RWPE1 (cell line): Measurements from ENCODE around the gene ALKAL2.

ENCODE experiments used
- CTCF ChIA-PET: fragments of 350-600 bp; sonication (Branson Sonifier 250); formaldehyde crosslinking; extraction: SDS; loops from one replicate; lab custom pipeline; 2021; lab: Yijun Ruan, JAX
- POLR2A ChIA-PET: fragments of 400-600 bp; formaldehyde crosslinking; extraction: SDS; loops from one replicate; lab custom pipeline; 2020; ENCODE audit warnings: antibody characterized with exemption; ENCODE audit not compliant: low non-redundant PET; lab: Yijun Ruan, JAX
- DNase-seq: peaks from one replicate; pipeline ENCODE4 v3.0.0; 2012; ENCODE audit warnings: low spot score
- H3K27ac ChIP-seq: fragments of 450-650 bp; 2 replicates; pipeline ENCODE4 v1.5.1; 2017
- CTCF ChIP-seq: fragments of 450-650 bp; conservative IDR thresholded peaks from 2 replicates; pipeline ENCODE4 v1.5.1; 2017; ENCODE audit warnings: low read depth, mild to moderate bottlenecking

Gene ALKAL2

GRCh38 chr2:313991-314390 lies 26.1 kb upstream of the ALKAL2 start:
- no peak overlapping the region for H3K27ac ChIP-seq
- CTCF ChIA-PET = no interaction called here
- no peak for DNase-seq

GRCh38 chr2:310994-311393 lies 23.1 kb upstream of the ALKAL2 start:
- H3K27ac ChIP-seq = no peak overlapping the region
- POLR2A ChIA-PET = no interaction called here
- DNase-seq = no peak
- CTCF ChIA-PET = no interaction called here
- TF ChIP-seq CTCF = no peak

More at GRCh38 chr2:313991-314390, 26.1 kb upstream of the ALKAL2 start:
- POLR2A ChIA-PET = no interaction called here
- no peak for TF ChIP-seq CTCF

GRCh38 chr2:309954-310510 lies 22.1 kb upstream of the ALKAL2 start:
- POLR2A ChIA-PET = no interaction called here

GRCh38 chr2:309148-309953 lies 21.5 kb upstream of the ALKAL2 start:
- ChIA-PET POLR2A (no interaction called here), CTCF (interaction anchor here (0.8 to 1.0 kb wide), 2 partner anchors 20 to 328 kb away, joined by 4 read pairs; no protein-coding TSS in a partner anchor)
- H3K27ac ChIP-seq = no peak overlapping the region
- DNase-seq = no peak
- TF ChIP-seq CTCF = no peak

More at GRCh38 chr2:309954-310510, 22.1 kb upstream of the ALKAL2 start:
- DNase-seq = no peak
- H3K27ac ChIP-seq = no peak overlapping the region
- TF ChIP-seq CTCF = no peak
- CTCF ChIA-PET = interaction anchor here (0.8 to 1.0 kb wide), 2 partner anchors 20 to 328 kb away, joined by 4 read pairs; no protein-coding TSS in a partner anchor

- CTCF ChIA-PET = no interaction called here
- H3K27ac ChIP-seq = no peak overlapping the region
- DNase-seq = no peak
- POLR2A ChIA-PET = no interaction called here
- TF ChIP-seq CTCF = no peak
These were observed 17.5 kb upstream of the ALKAL2 start for GRCh38 chr2:305366-305765.

- CTCF ChIA-PET = interaction anchor here (0.6 kb wide), 1 partner anchor 9 kb away, joined by 4 read pairs; no protein-coding TSS in a partner anchor
- no peak for TF ChIP-seq CTCF
- DNase-seq = no peak
- H3K27ac ChIP-seq = no peak overlapping the region
- POLR2A ChIA-PET = no interaction called here
These were observed 8.5 kb upstream of the ALKAL2 start for GRCh38 chr2:296354-296753.
